CD4-positive, alpha-beta T cell treated with Interleukin-1 beta for 1 hour (primary cell): ENCODE results near the gene DROSHA.

Experiments
- DNase-seq, 2 donors: peaks; one replicate each; pipeline ENCODE4 v3.0.0-alpha.2; 2020 to 2022

Gene DROSHA

GRCh38 chr5:31469466-31469865 is 62.4 kb downstream of the DROSHA start:
- no peak for DNase-seq

GRCh38 chr5:31465291-31465690 is 66.6 kb downstream of the DROSHA start:
- no peak for DNase-seq

- no peak for DNase-seq
Measured at GRCh38 chr5:31464081-31464480, 67.8 kb downstream of the DROSHA start.

- DNase-seq, result no peak
Measured at GRCh38 chr5:31463351-31463750, 68.5 kb downstream of the DROSHA start.

- DNase-seq, result no peak
Measured at GRCh38 chr5:31459594-31459993, 72.3 kb downstream of the DROSHA start.

GRCh38 chr5:31455172-31455571 is 76.7 kb downstream of the DROSHA start:
- no peak for DNase-seq

GRCh38 chr5:31453522-31453921 is 78.4 kb downstream of the DROSHA start:
- DNase-seq, result no peak

- no peak for DNase-seq
Measured at GRCh38 chr5:31452314-31452713, 79.6 kb downstream of the DROSHA start.

GRCh38 chr5:31449962-31450361 is 81.9 kb downstream of the DROSHA start:
- DNase-seq, result no peak

GRCh38 chr5:31449174-31449573 is 82.7 kb downstream of the DROSHA start:
- DNase-seq, result no peak

- DNase-seq, result no peak
Measured at GRCh38 chr5:31445041-31445600, 86.8 kb downstream of the DROSHA start.

- no peak for DNase-seq
Measured at GRCh38 chr5:31443572-31443971, 88.3 kb downstream of the DROSHA start.

- no peak for DNase-seq
Measured at GRCh38 chr5:31442058-31442745, 89.7 kb downstream of the DROSHA start.

- DNase-seq, result no peak
Measured at GRCh38 chr5:31436851-31437250, 95.0 kb downstream of the DROSHA start.

GRCh38 chr5:31435730-31436129 is 96.2 kb downstream of the DROSHA start:
- DNase-seq, result no peak

GRCh38 chr5:31434898-31435297 is 97.0 kb downstream of the DROSHA start:
- no peak for DNase-seq

GRCh38 chr5:31433229-31433628 is 98.7 kb downstream of the DROSHA start:
- DNase-seq, result no peak

GRCh38 chr5:31427724-31428309 is 104.1 kb downstream of the DROSHA start:
- DNase-seq, result no peak

GRCh38 chr5:31427013-31427723 is 104.7 kb downstream of the DROSHA start:
- no peak for DNase-seq

GRCh38 chr5:31421806-31422586 is 109.9 kb downstream of the DROSHA start:
- DNase-seq, result no peak

GRCh38 chr5:31417512-31417911 is 114.4 kb downstream of the DROSHA start:
- no peak for DNase-seq

- DNase-seq, result no peak
Measured at GRCh38 chr5:31416547-31416946, 115.3 kb downstream of the DROSHA start.

- DNase-seq, result no peak
Measured at GRCh38 chr5:31415960-31416359, 115.9 kb downstream of the DROSHA start.
